ENCODE data around the gene DHFR2. TPM values are rescaled to one million over a fixed set of nuclear protein-coding genes. Genes with fewer than 3 reads are reported as not detected.

Gene DHFR2
- total and polyA plus RNA-seq, 2 of the 4 experiments (the other 2 are of a cell fraction), result 1.1 to 2.3 TPM

GRCh38 chr3:94024385-94024784 lies 38.3 kb downstream of the DHFR2 start:
- Histone ChIP-seq H2BK120ac (ENCODE audit: low read depth, low read length) (no peak overlapping the region), H2BK15ac (ENCODE audit: low read depth, low read length) (no peak overlapping the region), H3K36me3 (ENCODE audit: control insufficient read depth, insufficient read depth, low read length) (no peaks in the 10 kb centered on the region), H3K14ac (replicated peaks; ENCODE audit: low read depth, low read length) (no peak overlapping the region), H4K5ac (ENCODE audit: low read depth, low read length) (no peak overlapping the region; the same call in 1 of the 2 replicates), H3K27ac (ENCODE audit: insufficient read depth, low read length) (peak overlapping the region; percentile 62; the same call in 1 of the 2 replicates), H4K91ac (ENCODE audit: insufficient read depth, low read depth, low read length) (no peak overlapping the region), H3K23ac (ENCODE audit: low read depth, low read length) (no peak overlapping the region), H2AK5ac (ENCODE audit: low read depth, low read length) (no peak overlapping the region), H3K4me3 (ENCODE audit: insufficient read depth, low read depth, low read length) (no peak overlapping the region), H3K4ac (ENCODE audit: low read depth, low read length) (no peak overlapping the region), H4K20me1 (ENCODE audit: insufficient read depth, low read length) (no peaks in the 10 kb centered on the region), H2BK20ac (ENCODE audit: low read depth, low read length) (no peak overlapping the region), H3K4me2 (ENCODE audit: low read depth, low read length) (no peak overlapping the region), H3K18ac (ENCODE audit: low read depth, low read length) (peak overlapping the region; percentile 70; the same call in 1 of the 2 replicates), H3K56ac (ENCODE audit: extremely low read depth, insufficient read depth, low read length) (no peak overlapping the region), H2BK5ac (ENCODE audit: low read depth, low read length, poor library complexity, severe bottlenecking) (no peak overlapping the region), H3K9ac (ENCODE audit: low read depth, low read length) (no peak overlapping the region), H4K8ac (ENCODE audit: low read depth in 2 of 2, low read length in 2 of 2) (no peak overlapping the region), H3K27me3 (ENCODE audit: control insufficient read depth, insufficient read depth, low read length) (no peaks in the 10 kb centered on the region), H2AFZ (replicated peaks; ENCODE audit: low read length, poor library complexity) (no peak overlapping the region), H3K9me1 (ENCODE audit: insufficient read depth, low read length) (no peaks in the 10 kb centered on the region), H2AK9ac (replicated peaks; ENCODE audit: low read depth, low read length, poor library complexity) (no peak overlapping the region), H3K9me3 (ENCODE audit: control insufficient read depth, insufficient read depth, low read length) (no peaks in the 10 kb centered on the region), H3K79me1 (ENCODE audit: low read depth in 1 of 2, low read length in 2 of 2) (no peaks in the 10 kb centered on the region), H3K4me1 (ENCODE audit: control insufficient read depth, insufficient read depth, low read length) (no peaks in the 10 kb centered on the region)
- no CpG with 5 or more reads among the region's 3 CpGs for WGBS, 2 experiments (ENCODE audit: extremely low coverage in 2 of 2, insufficient read length in 1 of 2)
- ATAC-seq (ENCODE audit: low read depth), result peak; percentile 48; the same call in 1 of the 2 replicates
- TF ChIP-seq NFE2L2 (IDR thresholded peaks at IDR 0.05; ENCODE audit: low read depth, low read length) (no peak), MAFK (IDR thresholded peaks at IDR 0.05; ENCODE audit: low read depth, low read length) (no peak), POLR2A (IDR thresholded peaks at IDR 0.05; ENCODE audit: low read depth, low read length) (no peak), FOS (IDR thresholded peaks at IDR 0.05; ENCODE audit: low read depth, low read length) (no peak), CHD1 (IDR thresholded peaks at IDR 0.05; ENCODE audit: low read depth, low read length) (no peak), CEBPB (IDR thresholded peaks at IDR 0.05; ENCODE audit: low read depth, low read length) (no peak), BHLHE40 (IDR thresholded peaks at IDR 0.05; ENCODE audit: low read depth, low read length) (no peak), RAD21 (IDR thresholded peaks at IDR 0.05; ENCODE audit: low read length) (no peak), RFX5 (IDR thresholded peaks at IDR 0.05; ENCODE audit: low read depth, low read length) (no peak)
- TF ChIP-seq, protein P1, sequence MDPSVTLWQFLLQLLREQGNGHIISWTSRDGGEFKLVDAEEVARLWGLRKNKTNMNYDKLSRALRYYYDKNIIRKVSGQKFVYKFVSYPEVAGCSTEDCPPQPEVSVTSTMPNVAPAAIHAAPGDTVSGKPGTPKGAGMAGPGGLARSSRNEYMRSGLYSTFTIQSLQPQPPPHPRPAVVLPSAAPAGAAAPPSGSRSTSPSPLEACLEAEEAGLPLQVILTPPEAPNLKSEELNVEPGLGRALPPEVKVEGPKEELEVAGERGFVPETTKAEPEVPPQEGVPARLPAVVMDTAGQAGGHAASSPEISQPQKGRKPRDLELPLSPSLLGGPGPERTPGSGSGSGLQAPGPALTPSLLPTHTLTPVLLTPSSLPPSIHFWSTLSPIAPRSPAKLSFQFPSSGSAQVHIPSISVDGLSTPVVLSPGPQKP (IDR thresholded peaks at IDR 0.05; ENCODE audit: borderline replicate concordance, low read depth, low read length), result no peak
- dilution Hi-C loops (cut with HindIII; ENCODE audit: low sequenced_read_pairs, unreplicated experiment), result no loop called here
- CTCF ChIA-PET, result no interaction called here
- in situ Hi-C loops (cut with MboI; ENCODE audit: low sequenced_read_pairs), result no loop called here
- peak; percentile 24 for DNase-seq
- intact Hi-C loops (cut with micrococcal nuclease), result no loop called here
- no TSS peak for BruUV-seq (replicated peaks)
- POLR2A ChIA-PET (ENCODE audit: unreplicated experiment), result no interaction called here

All from IMR-90 (cell line).